VCaP (cell line): ENCODE results near the gene MELTF.

Experiments
- H3K27ac ChIP-seq: fragments of 450-650 bp; 2 replicates; pipeline ENCODE4 v1.5.1; 2017
- CTCF ChIP-seq: fragments of 450-650 bp; conservative IDR thresholded peaks from 2 replicates; pipeline ENCODE4 v1.5.1; 2017; ENCODE audit warnings: mild to moderate bottlenecking, moderate library complexity

Gene MELTF

GRCh38 chr3:197030379-197031314 is 1.0 kb upstream of the MELTF start:
- no peak for TF ChIP-seq CTCF
- H3K27ac ChIP-seq = no peak overlapping the region

- peak overlapping the region; percentile 43; the same call in 1 of the 2 replicates for H3K27ac ChIP-seq
- no peak for TF ChIP-seq CTCF
Observed at GRCh38 chr3:197028728-197029510, 698 bp downstream of the MELTF start.

- no peak overlapping the region for H3K27ac ChIP-seq
Observed at GRCh38 chr3:197027896-197028727, 1.5 kb downstream of the MELTF start.

GRCh38 chr3:197027151-197027895 is 2.3 kb downstream of the MELTF start:
- no peak overlapping the region for H3K27ac ChIP-seq
- TF ChIP-seq CTCF = no peak

More at GRCh38 chr3:197027896-197028727, 1.5 kb downstream of the MELTF start:
- no peak for TF ChIP-seq CTCF

GRCh38 chr3:197026481-197026866 is 3.1 kb downstream of the MELTF start:
- no peak for TF ChIP-seq CTCF
- H3K27ac ChIP-seq = no peak overlapping the region

GRCh38 chr3:197025736-197026480 is 3.7 kb downstream of the MELTF start:
- TF ChIP-seq CTCF = no peak
- H3K27ac ChIP-seq = no peak overlapping the region
